HepG2 (cell line): Measurements from ENCODE around the gene ROM1. TPM values are rescaled to one million over a fixed set of nuclear protein-coding genes. Genes with fewer than 3 reads are reported as not detected.

Source experiments
- CENPT ChIP-seq: sonication (generic); formaldehyde crosslinking; IDR thresholded peaks from 2 replicates; pipeline ENCODE4 v1.8.0; 2022; ENCODE audit warnings: low read depth, mild to moderate bottlenecking, moderate library complexity, missing genetic modification reagents
- CENPX ChIP-seq: sonication (generic); formaldehyde crosslinking; IDR thresholded peaks from 2 replicates; pipeline ENCODE4 v1.9.0; 2021; ENCODE audit warnings: mild to moderate bottlenecking, missing genetic modification reagents, moderate library complexity
- ELF1 ChIP-seq: sonication (generic); formaldehyde crosslinking; IDR thresholded peaks from 2 replicates; pipeline ENCODE4 v1.4.0; 2020; ENCODE audit warnings: missing genetic modification reagents
- KAT8 ChIP-seq: IDR thresholded peaks from 2 replicates; pipeline ENCODE4 v1.6.1; 2016; ENCODE audit warnings: missing genetic modification reagents, missing compliant biosample characterization
- KDM1A ChIP-seq: IDR thresholded peaks from 2 replicates; pipeline ENCODE4 v1.6.1; 2016; ENCODE audit warnings: missing compliant biosample characterization
- NFE2 ChIP-seq: sonication (generic); formaldehyde crosslinking; IDR thresholded peaks from 2 replicates; pipeline ENCODE4 v1.4.0; 2020; ENCODE audit warnings: missing genetic modification reagents
- NR2F1 ChIP-seq, 2 experiments: fragments of 450-650 bp in 1 of 2; formaldehyde crosslinking in 1 of 2; IDR thresholded peaks; 2 replicates each; pipeline versions ENCODE4 v1.5.0 to v1.6.1; 2016 to 2020; ENCODE audit warnings: mild to moderate bottlenecking in 1 of 2, missing compliant biosample characterization in 1 of 2, missing genetic modification reagents in 1 of 2, moderate library complexity in 1 of 2
- NR2F6 ChIP-seq, 2 experiments: IDR thresholded peaks; 2 replicates each; pipeline ENCODE4 v1.6.1; 2016; ENCODE audit warnings: antibody characterized with exemption in 1 of 2, mild to moderate bottlenecking in 1 of 2
- PRPF4 ChIP-seq: fragments of 200-400 bp; formaldehyde crosslinking; IDR thresholded peaks from 2 replicates; pipeline ENCODE4 v1.6.1; 2016; ENCODE audit warnings: low read length, low read depth; ENCODE audit not compliant: poor library complexity, severe bottlenecking
- RNF2 ChIP-seq: fragments of 450-650 bp; conservative IDR thresholded peaks from 2 replicates; pipeline ENCODE4 v1.6.1; 2016; ENCODE audit warnings: low read depth
- SNAPC2 ChIP-seq: sonication (generic); formaldehyde crosslinking; IDR thresholded peaks from 2 replicates; pipeline ENCODE4 v1.8.1; 2022; ENCODE audit warnings: mild to moderate bottlenecking, missing genetic modification reagents
- ZKSCAN5 ChIP-seq: sonication (generic); formaldehyde crosslinking; IDR thresholded peaks from 2 replicates; pipeline ENCODE4 v1.5.1; 2020; ENCODE audit warnings: mild to moderate bottlenecking, missing genetic modification reagents
- ZKSCAN8 ChIP-seq: IDR thresholded peaks from 2 replicates; pipeline ENCODE4 v1.6.1; 2016; ENCODE audit warnings: borderline replicate concordance, missing genetic modification reagents, missing compliant biosample characterization
- ZNF564 ChIP-seq: sonication (generic); formaldehyde crosslinking; IDR thresholded peaks from 2 replicates; pipeline ENCODE4 v1.8.1; 2023; ENCODE audit warnings: mild to moderate bottlenecking, missing genetic modification reagents
- ZNF607 ChIP-seq: sonication (generic); formaldehyde crosslinking; IDR thresholded peaks from 2 replicates; pipeline ENCODE4 v1.5.1; 2020; ENCODE audit warnings: missing genetic modification reagents, mild to moderate bottlenecking, borderline replicate concordance
- ZSCAN30 ChIP-seq: sonication (generic); formaldehyde crosslinking; IDR thresholded peaks from 2 replicates; pipeline ENCODE4 v1.5.0; 2020; ENCODE audit warnings: mild to moderate bottlenecking, missing genetic modification reagents
- polyA plus RNA-seq, 8 experiments: library from polyadenylated mRNA; depleted of rRNA in 3 of 8; stranded (reverse) in 7 of 8; unstranded in 1 of 8; fragments of >200 nt; fragmentation: Illumina TruSeq in 4 of 8; extraction: Trizol in 4 of 8; gene quantifications; 2 replicates each; pipeline versions ENCODE4 v1.2.1 to v1.2.3, GENCODE V29; 2011 to 2016; ENCODE audit warnings: low read depth in 4 of 8, missing spikeins in 1 of 8, mixed read lengths in 1 of 8; ENCODE audit not compliant: insufficient read depth in 1 of 8
- total RNA-seq, 5 experiments: library from RNA; depleted of rRNA; stranded (reverse); fragments of >200 nt; fragmentation: Illumina TruSeq; extraction: Trizol; gene quantifications; 2 replicates each; pipeline ENCODE4 v1.2.3, GENCODE V29; 2016; ENCODE audit warnings: low read depth in 1 of 5
- TF ChIP-seq, protein P1 (sequence below): sonication (generic); formaldehyde crosslinking; IDR thresholded peaks from 2 replicates; pipeline ENCODE4 v1.5.0; 2020; ENCODE audit warnings: mild to moderate bottlenecking, missing genetic modification reagents, moderate library complexity
- TF ChIP-seq, protein P2 (sequence below): sonication (generic); formaldehyde crosslinking; IDR thresholded peaks from 2 replicates; pipeline ENCODE4 v1.4.0; 2020; ENCODE audit warnings: mild to moderate bottlenecking, missing genetic modification reagents
- TF ChIP-seq, protein P3 (sequence below): sonication (generic); formaldehyde crosslinking; IDR thresholded peaks from 2 replicates; pipeline ENCODE4 v1.8.1; 2023; ENCODE audit warnings: mild to moderate bottlenecking, missing genetic modification reagents, borderline replicate concordance
- TF ChIP-seq, protein P4 (sequence below), 2 experiments: sonication (generic) in 1 of 2; formaldehyde crosslinking in 1 of 2; IDR thresholded peaks; 2 replicates each; pipeline versions ENCODE4 v1.5.1 to v1.6.1; 2011 to 2020; ENCODE audit warnings: borderline replicate concordance in 1 of 2, low read depth in 1 of 2, low read length in 1 of 2, mild to moderate bottlenecking in 1 of 2, missing genetic modification reagents in 1 of 2, moderate library complexity in 1 of 2
- TF ChIP-seq, protein P5 (sequence below), 2 experiments: sonication (generic) in 1 of 2; formaldehyde crosslinking in 1 of 2; IDR thresholded peaks; 2 replicates each; pipeline versions ENCODE4 v1.4.0 to v1.6.1; 2018 to 2020; ENCODE audit warnings: missing genetic modification reagents in 2 of 2, borderline replicate concordance in 1 of 2, low read depth in 1 of 2, mild to moderate bottlenecking in 1 of 2, missing biosample characterization in 1 of 2

The ROM1 gene
- total and polyA plus RNA-seq, 2 of the 13 experiments (the other 11 are each of a cell fraction or from before 2014, with no cell fraction given): 1.2 to 2.4 TPM

DNA sequence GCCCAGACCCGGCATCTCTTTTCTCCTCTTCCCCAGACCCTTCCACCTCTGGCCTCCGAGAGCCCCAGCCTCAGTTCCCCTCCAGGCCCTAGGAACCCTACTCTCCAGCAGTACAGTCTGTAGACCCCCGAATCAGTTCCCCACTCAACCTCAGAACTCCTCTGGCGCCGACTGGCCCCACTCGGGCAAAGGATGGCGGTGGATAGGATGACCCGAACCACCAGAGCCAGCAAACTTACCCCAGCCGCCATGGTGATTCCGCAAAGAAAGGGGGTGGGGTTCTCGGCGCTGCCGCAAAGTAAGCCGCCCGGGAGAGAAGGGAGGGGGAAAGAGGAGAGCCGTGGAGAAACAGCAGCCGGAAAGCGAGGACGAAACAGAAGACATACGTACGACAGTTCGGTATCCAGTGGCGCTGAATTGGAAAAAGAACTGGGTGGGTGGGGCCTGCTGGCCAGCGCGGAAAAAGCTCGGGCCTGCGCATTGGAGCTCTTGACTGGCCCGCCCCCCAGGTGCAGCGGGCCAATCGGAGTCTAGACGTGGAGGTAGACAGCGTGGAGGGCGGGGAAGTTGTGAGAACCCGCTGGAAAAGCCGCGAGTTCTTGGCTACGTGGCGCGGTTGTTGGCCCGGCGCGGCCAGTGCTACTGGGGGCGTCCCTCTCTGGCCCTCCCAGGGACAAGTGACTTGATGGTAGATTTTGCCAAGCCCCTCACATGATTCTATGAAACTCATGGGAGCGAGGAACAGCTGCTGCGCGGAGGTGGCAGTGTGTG, 39.3 kb upstream of the ROM1 start, which contains the start of gene EEF1G (continued):
- TF ChIP-seq ZKSCAN8 (CRISPR knock-in tag): peak; percentile 68; the same call in 1 of the 2 replicates
- TF ChIP-seq, protein P1, sequence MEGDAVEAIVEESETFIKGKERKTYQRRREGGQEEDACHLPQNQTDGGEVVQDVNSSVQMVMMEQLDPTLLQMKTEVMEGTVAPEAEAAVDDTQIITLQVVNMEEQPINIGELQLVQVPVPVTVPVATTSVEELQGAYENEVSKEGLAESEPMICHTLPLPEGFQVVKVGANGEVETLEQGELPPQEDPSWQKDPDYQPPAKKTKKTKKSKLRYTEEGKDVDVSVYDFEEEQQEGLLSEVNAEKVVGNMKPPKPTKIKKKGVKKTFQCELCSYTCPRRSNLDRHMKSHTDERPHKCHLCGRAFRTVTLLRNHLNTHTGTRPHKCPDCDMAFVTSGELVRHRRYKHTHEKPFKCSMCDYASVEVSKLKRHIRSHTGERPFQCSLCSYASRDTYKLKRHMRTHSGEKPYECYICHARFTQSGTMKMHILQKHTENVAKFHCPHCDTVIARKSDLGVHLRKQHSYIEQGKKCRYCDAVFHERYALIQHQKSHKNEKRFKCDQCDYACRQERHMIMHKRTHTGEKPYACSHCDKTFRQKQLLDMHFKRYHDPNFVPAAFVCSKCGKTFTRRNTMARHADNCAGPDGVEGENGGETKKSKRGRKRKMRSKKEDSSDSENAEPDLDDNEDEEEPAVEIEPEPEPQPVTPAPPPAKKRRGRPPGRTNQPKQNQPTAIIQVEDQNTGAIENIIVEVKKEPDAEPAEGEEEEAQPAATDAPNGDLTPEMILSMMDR (CRISPR knock-in tag): no peak; the same call in 1 of the 2 replicates
- TF ChIP-seq, protein P2, sequence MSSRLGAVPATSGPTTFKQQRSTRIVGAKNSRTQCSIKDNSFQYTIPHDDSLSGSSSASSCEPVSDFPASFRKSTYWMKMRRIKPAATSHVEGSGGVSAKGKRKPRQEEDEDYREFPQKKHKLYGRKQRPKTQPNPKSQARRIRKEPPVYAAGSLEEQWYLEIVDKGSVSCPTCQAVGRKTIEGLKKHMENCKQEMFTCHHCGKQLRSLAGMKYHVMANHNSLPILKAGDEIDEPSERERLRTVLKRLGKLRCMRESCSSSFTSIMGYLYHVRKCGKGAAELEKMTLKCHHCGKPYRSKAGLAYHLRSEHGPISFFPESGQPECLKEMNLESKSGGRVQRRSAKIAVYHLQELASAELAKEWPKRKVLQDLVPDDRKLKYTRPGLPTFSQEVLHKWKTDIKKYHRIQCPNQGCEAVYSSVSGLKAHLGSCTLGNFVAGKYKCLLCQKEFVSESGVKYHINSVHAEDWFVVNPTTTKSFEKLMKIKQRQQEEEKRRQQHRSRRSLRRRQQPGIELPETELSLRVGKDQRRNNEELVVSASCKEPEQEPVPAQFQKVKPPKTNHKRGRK: no peak
- TF ChIP-seq RNF2: no peak
- TF ChIP-seq KAT8 (CRISPR knock-in tag): peak; percentile 80
- no peak for TF ChIP-seq PRPF4
- TF ChIP-seq, protein P3, sequence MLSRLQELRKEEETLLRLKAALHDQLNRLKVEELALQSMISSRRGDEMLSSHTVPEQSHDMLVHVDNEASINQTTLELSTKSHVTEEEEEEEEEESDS (CRISPR knock-in tag): no peak
- no peak for TF ChIP-seq ZSCAN30 (CRISPR knock-in tag)
- TF ChIP-seq ELF1 (CRISPR knock-in tag): no peak
- no peak for TF ChIP-seq KDM1A (CRISPR knock-in tag)
- 0 out of 2 replicates have a peak, but pooled peaks have one; percentile 9 for TF ChIP-seq ZNF564 (CRISPR knock-in tag)
- no peak for TF ChIP-seq NFE2 (CRISPR knock-in tag)
- TF ChIP-seq SNAPC2 (CRISPR knock-in tag): no peak
- TF ChIP-seq NR2F6 (IDR thresholded peaks at IDR 0.05): no peak
- no peak for TF ChIP-seq NR2F6 (CRISPR knock-in tag; IDR thresholded peaks at IDR 0.05)
- TF ChIP-seq ZKSCAN5 (CRISPR knock-in tag): no peak; the same call in 1 of the 2 replicates
- TF ChIP-seq CENPX: no peak
- peak; percentile 18; the same call in 1 of the 2 replicates for TF ChIP-seq ZNF607 (CRISPR knock-in tag)
- TF ChIP-seq, protein P4, sequence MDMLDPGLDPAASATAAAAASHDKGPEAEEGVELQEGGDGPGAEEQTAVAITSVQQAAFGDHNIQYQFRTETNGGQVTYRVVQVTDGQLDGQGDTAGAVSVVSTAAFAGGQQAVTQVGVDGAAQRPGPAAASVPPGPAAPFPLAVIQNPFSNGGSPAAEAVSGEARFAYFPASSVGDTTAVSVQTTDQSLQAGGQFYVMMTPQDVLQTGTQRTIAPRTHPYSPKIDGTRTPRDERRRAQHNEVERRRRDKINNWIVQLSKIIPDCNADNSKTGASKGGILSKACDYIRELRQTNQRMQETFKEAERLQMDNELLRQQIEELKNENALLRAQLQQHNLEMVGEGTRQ (IDR thresholded peaks at IDR 0.05; ENCODE audit: low read depth, low read length): no peak
- TF ChIP-seq, protein P4 (CRISPR knock-in tag; IDR thresholded peaks at IDR 0.05; ENCODE audit: borderline replicate concordance): no peak
- no peak for TF ChIP-seq NR2F1 (CRISPR knock-in tag; IDR thresholded peaks at IDR 0.05)
- TF ChIP-seq, protein P5, sequence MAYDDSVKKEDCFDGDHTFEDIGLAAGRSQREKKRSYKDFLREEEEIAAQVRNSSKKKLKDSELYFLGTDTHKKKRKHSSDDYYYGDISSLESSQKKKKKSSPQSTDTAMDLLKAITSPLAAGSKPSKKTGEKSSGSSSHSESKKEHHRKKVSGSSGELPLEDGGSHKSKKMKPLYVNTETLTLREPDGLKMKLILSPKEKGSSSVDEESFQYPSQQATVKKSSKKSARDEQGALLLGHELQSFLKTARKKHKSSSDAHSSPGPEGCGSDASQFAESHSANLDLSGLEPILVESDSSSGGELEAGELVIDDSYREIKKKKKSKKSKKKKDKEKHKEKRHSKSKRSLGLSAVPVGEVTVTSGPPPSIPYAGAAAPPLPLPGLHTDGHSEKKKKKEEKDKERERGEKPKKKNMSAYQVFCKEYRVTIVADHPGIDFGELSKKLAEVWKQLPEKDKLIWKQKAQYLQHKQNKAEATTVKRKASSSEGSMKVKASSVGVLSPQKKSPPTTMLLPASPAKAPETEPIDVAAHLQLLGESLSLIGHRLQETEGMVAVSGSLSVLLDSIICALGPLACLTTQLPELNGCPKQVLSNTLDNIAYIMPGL (CRISPR knock-in tag; IDR thresholded peaks at IDR 0.05; ENCODE audit: borderline replicate concordance in 1 of 2, low read depth in 1 of 2): peak in 1 of 2 experiments; percentile 71; a peak in 1 of 4 replicates
- no peak for TF ChIP-seq CENPT
